Activated naive CD4-positive, alpha-beta T cell treated with anti-CD3 and anti-CD28 coated beads, Interleukin-2, amount 10 ng/mL, durations not matched to agents 7 days and 5 days (primary cell): ENCODE measurements around the gene CMTM7.

Experiments
- CTCF ChIA-PET: fragments of 350-600 bp; sonication (Branson Sonifier 250); formaldehyde crosslinking; loops from one replicate; lab custom pipeline; 2021; ENCODE audit warnings: antibody characterized with exemption; lab: Charles Lee
- DNase-seq: peaks from one replicate; pipeline ENCODE4 v3.0.0-alpha.2; 2020
- H3K27ac Mint-ChIP-seq: one replicate; pipeline ENCODE4 v1.8.0; 2021; ENCODE audit warnings: mild to moderate bottlenecking, moderate library complexity, mixed read lengths
- H3K27me3 Mint-ChIP-seq: one replicate; pipeline ENCODE4 v1.8.0; 2021; ENCODE audit warnings: mild to moderate bottlenecking, mixed read lengths
- H3K36me3 Mint-ChIP-seq: one replicate; pipeline ENCODE4 v1.8.0; 2021; ENCODE audit warnings: mixed read lengths
- H3K4me1 Mint-ChIP-seq: one replicate; pipeline ENCODE4 v1.8.0; 2021; ENCODE audit warnings: mixed read lengths
- H3K4me3 Mint-ChIP-seq: one replicate; pipeline ENCODE4 v1.8.0; 2021; ENCODE audit warnings: mild to moderate bottlenecking, moderate library complexity, mixed read lengths
- H3K9me3 Mint-ChIP-seq: one replicate; pipeline ENCODE4 v1.8.0; 2021; ENCODE audit warnings: mixed read lengths

Gene CMTM7, protein sequence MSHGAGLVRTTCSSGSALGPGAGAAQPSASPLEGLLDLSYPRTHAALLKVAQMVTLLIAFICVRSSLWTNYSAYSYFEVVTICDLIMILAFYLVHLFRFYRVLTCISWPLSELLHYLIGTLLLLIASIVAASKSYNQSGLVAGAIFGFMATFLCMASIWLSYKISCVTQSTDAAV

DNA sequence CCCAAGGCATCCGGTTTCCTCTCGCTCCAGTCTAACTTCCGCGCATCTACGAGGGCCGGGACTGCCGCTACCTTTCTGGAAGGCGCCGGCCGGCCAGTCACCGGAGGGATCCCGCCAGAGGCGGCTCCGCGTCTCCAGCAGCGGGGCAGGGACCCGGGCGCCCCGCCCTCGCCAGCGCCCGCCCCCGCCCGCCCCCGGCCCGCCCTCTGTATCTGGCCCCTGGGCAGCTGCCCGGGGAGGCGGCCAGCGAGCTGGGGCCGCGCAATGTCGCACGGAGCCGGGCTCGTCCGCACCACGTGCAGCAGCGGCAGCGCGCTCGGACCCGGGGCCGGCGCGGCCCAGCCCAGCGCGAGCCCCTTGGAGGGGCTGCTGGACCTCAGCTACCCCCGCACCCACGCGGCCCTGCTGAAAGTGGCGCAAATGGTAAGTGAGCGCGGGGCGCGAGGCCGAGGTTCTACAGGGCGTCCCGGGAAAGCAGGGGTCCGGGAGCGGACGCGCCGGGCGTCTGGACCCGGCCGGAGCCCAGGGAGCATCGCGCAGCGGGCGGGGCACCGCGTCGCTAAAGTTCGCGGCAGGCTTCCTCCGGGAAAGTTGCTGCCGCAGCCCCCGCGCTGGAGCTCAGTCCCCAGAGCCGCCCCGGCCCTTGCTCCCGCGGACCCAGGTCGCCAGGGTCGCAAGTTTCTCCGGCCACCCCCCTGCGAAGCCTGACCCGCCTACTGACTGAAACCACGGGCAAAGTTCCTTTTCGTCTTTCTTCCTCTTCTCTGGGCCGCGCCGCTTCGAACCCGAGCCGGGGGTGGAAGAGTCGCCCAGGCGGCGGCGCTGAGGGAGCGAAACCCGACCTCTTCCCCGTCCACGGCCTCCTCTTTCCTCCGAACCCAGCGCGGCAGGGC is at the start of gene CMTM7:
TSS of gene CMTM7 (plus strand) at position 211 of the 893 bp plus-strand sequence. CDS start at position 265, 54 bp downstream.
- Mint-ChIP-seq H3K36me3 (peaks cover 17% of the 10 kb centered on the region), H3K4me1 (peaks cover 57% of the 10 kb centered on the region), H3K4me3 (peak within 1 kb of the TSS; percentile 86), H3K9me3 (no peaks in the 10 kb centered on the region), H3K27me3 (no peaks in the 10 kb centered on the region), H3K27ac (peak within 1 kb of the TSS; percentile 89)
- CTCF ChIA-PET = interaction anchor here (1.3 to 3.1 kb wide), 4 partner anchors 9 to 96 kb away, joined by 3 to 30 read pairs (median 11); no protein-coding TSS in a partner anchor
- peak; percentile 80 for DNase-seq

DNA sequence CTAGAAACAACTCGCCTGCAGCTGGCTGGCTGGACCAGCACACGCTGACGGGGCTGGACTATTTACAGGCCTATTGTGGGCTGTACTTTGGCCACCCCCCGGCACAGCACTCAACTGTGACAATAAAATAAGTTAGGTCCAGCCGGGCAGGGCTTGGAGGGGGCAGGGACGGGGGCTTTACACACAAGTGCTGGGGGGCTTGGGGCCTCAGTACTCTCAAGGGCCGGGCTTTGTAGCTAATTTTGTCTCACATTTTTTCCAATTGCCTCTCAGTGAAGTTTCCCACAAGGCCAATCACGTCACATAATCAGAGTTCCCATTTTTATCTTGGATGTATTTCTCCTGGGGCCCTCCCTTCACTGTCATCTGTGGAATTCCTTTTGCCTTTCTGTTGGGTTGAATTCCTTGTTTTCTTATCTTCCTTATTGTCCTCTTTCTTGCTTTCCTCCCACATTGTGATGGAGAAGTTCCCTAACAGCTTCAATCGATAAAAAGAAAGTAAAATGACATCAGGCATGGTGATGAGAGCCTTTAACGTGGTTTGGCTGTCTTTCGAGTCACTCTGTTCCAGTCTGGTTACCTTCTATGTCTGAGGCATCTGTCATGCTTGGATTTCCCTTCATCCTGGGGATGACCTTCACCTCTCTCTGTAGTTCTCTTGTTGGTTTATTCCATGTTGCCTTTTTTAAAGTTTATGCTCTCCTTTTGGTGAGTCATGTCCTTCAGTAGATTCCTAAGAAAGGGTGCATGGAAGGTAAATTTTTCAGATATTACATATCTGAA is 44.1 kb upstream of the CMTM7 start:
- CTCF ChIA-PET = interaction anchor here (1.2 to 6.3 kb wide), 4 partner anchors 12 to 171 kb away, joined by 4 to 44 read pairs (median 10); no protein-coding TSS in a partner anchor
- Mint-ChIP-seq H3K4me3 (no peak overlapping the region), H3K9me3 (no peaks in the 10 kb centered on the region)

DNA sequence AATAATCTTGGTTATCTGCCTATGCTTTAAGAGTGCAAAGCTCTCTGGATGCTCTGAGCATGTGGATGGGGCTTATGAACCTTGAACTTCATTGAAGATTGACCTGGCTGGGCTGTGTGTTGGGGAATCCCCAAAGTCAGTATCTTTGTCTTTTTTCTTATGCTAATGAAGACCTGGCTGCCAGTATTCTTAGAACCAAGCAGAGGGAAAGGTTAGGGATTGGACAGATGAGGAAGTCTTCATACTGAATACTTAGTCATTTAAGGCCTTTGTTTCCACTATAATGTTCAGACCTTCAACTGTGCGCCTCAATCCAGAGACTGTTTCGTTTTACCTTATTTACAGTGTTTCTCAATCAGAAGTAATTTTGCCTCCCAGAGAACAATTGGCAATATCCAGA is 42.5 kb upstream of the CMTM7 start:
- H3K27me3 Mint-ChIP-seq = no peaks in the 10 kb centered on the region
- peaks cover 11% of the 10 kb centered on the region for H3K4me1 Mint-ChIP-seq
- H3K9me3 Mint-ChIP-seq = no peaks in the 10 kb centered on the region
- H3K27ac Mint-ChIP-seq = no peak overlapping the region
- CTCF ChIA-PET = interaction anchor here (1.0 kb wide), 1 partner anchor 25 kb away, joined by 3 read pairs; no protein-coding TSS in a partner anchor
- no peak overlapping the region for H3K4me3 Mint-ChIP-seq
- no peak for DNase-seq
- no peaks in the 10 kb centered on the region for H3K36me3 Mint-ChIP-seq

More for the DNA sequence above, 44.1 kb upstream of the CMTM7 start:
- peaks cover 11% of the 10 kb centered on the region for H3K4me1 Mint-ChIP-seq
- H3K36me3 Mint-ChIP-seq = no peaks in the 10 kb centered on the region
- no peak overlapping the region for H3K27ac Mint-ChIP-seq
- no peaks in the 10 kb centered on the region for H3K27me3 Mint-ChIP-seq
- DNase-seq = no peak

DNA sequence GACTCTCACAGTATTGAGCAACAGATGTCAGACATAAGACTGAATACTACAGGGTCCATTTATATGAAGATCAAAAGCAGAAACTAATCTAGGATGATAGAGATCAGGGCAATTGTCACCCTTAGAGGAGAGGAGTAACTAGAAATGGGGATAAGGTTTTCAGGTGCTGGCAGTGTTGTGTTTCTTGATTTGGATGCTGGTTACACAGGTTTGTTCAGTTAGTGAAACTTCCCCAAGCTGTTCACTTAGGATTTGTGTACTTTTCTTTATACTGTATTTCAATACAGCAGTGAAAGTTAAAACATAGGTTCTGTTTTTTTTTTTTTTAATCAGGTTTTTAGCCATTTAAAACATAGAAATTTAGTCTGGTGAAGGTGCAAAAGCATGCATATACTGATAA is 39.1 kb upstream of the CMTM7 start:
- Mint-ChIP-seq H3K27ac (no peak overlapping the region), H3K27me3 (no peaks in the 10 kb centered on the region), H3K4me3 (no peak overlapping the region), H3K36me3 (no peaks in the 10 kb centered on the region), H3K4me1 (peaks cover 11% of the 10 kb centered on the region), H3K9me3 (no peaks in the 10 kb centered on the region)
- CTCF ChIA-PET = interaction anchor here (0.6 to 0.9 kb wide), 2 partner anchors 19 to 243 kb away, joined by 3 read pairs; no protein-coding TSS in a partner anchor
- no peak for DNase-seq

DNA sequence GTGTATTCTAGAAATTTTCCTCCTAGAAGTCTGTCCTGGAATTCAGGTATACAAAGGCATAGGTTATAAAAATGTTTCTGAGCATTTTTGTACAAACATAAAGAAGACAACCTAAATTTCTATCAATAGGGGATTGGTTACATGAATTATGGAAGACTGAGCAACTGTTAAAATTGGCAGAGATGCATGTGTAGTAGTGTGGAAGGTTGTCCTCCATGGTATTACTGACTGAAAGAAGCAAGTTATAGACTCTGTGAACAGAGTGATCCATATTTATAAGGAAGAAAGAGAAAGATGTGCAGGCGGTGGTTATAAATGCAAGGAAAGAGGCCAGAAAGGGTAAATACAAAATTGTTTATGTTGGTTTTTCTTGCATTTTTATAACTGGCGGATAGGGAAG is 38.3 kb upstream of the CMTM7 start:
- Mint-ChIP-seq H3K36me3 (no peaks in the 10 kb centered on the region), H3K4me1 (peaks cover 8% of the 10 kb centered on the region), H3K27ac (no peak overlapping the region), H3K27me3 (no peaks in the 10 kb centered on the region), H3K9me3 (no peaks in the 10 kb centered on the region), H3K4me3 (no peak overlapping the region)
- no peak for DNase-seq
- CTCF ChIA-PET = interaction anchor here (0.9 kb wide), 1 partner anchor 242 kb away, joined by 3 read pairs; no protein-coding TSS in a partner anchor

DNA sequence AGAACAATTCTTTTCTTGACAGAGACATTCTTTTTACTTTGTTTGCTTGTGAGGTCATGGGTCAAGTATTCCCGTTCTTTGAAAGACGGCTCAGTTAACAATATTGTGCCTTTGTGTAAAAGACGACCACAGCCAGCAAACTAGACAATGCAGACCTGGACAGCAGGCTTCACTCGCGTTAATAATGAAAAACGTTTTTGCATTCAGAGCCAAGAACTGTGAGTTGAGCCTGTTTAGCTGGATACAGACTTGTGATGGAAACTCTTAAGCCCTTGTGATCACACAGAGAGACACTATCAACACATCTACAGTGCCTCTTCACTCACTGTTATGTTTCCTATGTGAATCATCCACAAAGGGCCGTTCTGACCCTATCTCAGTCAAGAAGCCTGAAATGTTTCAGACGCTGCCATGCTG is 37.3 kb upstream of the CMTM7 start:
- no peaks in the 10 kb centered on the region for H3K9me3 Mint-ChIP-seq
- H3K4me1 Mint-ChIP-seq = peaks cover 1% of the 10 kb centered on the region
- no peaks in the 10 kb centered on the region for H3K36me3 Mint-ChIP-seq
- H3K27ac Mint-ChIP-seq = no peak overlapping the region
- H3K4me3 Mint-ChIP-seq = no peak overlapping the region
- no peak for DNase-seq
- H3K27me3 Mint-ChIP-seq = no peaks in the 10 kb centered on the region
- CTCF ChIA-PET = no interaction called here

DNA sequence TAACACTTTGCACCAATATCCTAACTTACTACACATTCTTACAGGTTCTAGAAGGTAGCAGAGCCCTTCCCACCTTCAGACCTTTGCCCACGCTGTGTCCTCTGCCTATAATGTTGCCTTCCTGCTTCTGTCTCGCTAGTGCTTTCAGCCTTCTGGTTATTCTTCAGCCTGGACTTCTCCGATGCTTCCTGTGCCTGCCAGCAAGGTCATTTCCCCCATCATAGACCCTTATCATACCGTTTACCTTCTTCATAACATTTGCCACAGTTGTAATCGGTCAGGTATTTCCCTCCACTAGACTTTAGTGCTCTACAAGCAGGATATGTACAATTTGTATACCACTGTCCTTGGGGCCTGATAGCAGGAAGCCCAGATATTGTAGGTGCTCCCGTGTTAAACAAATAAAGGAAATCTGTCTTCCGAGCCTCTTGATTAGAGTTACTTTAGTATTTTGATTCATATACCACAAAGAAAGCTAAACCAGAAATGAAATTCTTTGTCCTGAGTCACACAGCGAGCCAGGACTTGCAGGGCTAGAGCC is 35.8 kb upstream of the CMTM7 start:
- Mint-ChIP-seq H3K9me3 (no peaks in the 10 kb centered on the region), H3K27me3 (no peaks in the 10 kb centered on the region), H3K36me3 (no peaks in the 10 kb centered on the region), H3K27ac (no peak overlapping the region), H3K4me1 (no peaks in the 10 kb centered on the region), H3K4me3 (no peak overlapping the region)
- CTCF ChIA-PET = no interaction called here
- no peak for DNase-seq

DNA sequence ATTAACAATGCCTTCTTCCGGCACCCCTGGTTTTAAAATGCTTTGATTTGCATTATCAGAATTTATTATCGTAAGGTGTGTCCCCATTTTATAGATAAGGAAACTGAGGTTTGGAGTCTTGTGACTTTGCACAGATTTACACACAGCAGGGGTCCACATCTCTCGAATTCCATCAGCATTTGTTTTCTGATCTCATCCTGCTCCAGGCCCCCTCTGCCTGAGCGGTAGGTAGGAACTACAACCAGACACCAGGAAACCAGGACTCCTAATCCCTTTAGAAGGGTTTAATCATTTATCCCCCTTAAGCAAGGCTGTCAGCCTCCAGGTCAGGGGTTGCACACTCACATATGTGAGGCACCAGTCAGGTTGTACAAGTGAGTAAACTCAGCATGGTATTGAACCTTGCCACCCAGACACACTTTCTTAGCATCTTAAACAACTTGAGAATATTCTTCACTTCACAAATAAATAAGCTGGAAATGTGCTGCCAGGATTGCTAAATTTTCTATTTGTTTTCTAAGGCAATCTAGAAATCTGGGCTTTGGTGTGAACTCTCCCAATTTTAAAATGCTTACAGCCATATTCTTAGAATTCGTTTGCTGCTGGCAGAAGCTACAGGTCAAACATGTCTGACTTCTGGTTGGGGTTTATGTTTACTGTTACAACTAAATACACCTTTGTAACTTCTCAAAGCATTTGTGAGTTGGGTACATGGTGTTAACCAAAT is 31.7 kb upstream of the CMTM7 start:
- CTCF ChIA-PET = no interaction called here
- no peaks in the 10 kb centered on the region for H3K4me1 Mint-ChIP-seq
- no peaks in the 10 kb centered on the region for H3K36me3 Mint-ChIP-seq
- H3K9me3 Mint-ChIP-seq = no peaks in the 10 kb centered on the region
- no peak overlapping the region for H3K27ac Mint-ChIP-seq
- DNase-seq = no peak
- H3K27me3 Mint-ChIP-seq = no peaks in the 10 kb centered on the region
- no peak overlapping the region for H3K4me3 Mint-ChIP-seq

DNA sequence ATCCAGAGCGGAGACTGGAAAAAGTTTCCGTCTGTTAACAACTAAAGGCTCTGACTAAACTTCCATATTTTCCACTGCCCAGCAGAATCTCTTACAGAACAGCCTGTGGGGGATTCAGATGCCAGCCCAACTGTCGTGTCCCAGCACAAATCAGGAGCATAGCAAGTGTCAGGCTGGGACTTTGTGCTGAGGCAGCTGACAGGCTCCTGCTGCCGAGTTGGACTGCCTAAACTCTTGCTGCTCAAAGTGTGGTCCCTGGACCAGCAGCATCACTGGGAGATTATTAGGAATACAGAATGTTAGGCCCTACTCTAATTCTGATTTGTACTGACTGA is 31.2 kb upstream of the CMTM7 start:
- Mint-ChIP-seq H3K36me3 (no peaks in the 10 kb centered on the region), H3K4me3 (no peak overlapping the region), H3K27ac (no peak overlapping the region), H3K27me3 (no peaks in the 10 kb centered on the region), H3K4me1 (no peaks in the 10 kb centered on the region), H3K9me3 (no peaks in the 10 kb centered on the region)
- DNase-seq = no peak
- CTCF ChIA-PET = no interaction called here

DNA sequence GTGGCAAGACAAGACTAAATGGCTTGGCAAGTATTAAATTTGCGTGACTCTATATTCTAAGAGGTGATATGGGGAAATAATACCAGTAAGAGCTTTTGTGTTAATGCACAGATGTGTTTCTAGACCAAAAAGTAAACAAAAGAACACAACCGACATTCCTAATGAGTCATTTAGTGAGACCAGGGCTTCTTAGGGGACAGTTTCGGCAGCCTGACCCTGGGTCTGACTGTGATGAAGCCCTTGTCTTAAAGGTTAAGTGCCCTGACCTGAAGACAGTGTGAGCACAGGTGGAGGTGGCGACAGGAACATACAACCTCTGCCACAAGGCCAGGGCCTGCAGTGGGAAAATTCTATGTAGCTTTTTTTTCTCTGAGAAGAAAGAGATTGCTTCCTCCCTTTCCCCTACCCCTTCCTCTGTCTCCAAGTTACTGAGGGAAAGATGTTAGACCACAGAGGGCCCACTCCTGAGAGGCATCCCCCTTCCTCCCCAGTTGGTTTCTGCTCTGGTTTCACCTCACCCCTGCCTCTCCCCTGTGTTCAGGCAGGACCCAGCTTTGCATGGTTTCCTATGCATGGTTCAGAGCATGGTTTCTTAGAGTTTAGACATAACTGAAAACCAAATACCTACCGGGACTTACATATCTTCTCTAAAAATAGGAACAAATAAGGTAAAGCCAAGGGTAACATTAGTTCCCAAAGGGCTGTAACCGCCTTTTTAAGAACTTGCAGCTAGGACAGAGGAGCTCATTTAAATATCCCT is 24.8 kb upstream of the CMTM7 start:
- Mint-ChIP-seq H3K27me3 (no peaks in the 10 kb centered on the region), H3K9me3 (no peaks in the 10 kb centered on the region), H3K27ac (no peak overlapping the region), H3K4me3 (no peak overlapping the region), H3K36me3 (no peaks in the 10 kb centered on the region), H3K4me1 (peaks cover 23% of the 10 kb centered on the region)
- no peak for DNase-seq
- CTCF ChIA-PET = interaction anchor here (1.3 to 3.2 kb wide), 2 partner anchors 9 to 190 kb away, joined by 3 to 19 read pairs; no protein-coding TSS in a partner anchor

DNA sequence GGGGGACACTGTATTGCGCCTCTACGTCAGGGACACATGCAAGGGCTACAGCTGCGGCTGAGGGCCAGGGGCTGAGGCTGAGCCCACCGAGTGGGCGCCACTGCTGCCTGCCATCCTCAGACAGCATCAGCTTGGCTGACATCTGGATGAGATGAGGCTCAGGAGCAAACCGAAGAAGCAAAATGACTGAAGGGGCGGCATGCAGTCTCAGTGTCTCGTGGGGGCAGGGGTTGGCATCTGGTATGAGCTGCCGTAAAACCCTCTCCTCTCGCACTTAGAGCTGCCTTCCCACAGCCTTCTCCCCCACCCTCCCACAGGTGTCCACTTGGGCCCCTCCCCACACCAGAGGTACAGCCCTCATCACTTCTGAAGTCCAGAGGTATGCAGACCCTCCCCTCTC is 24.2 kb upstream of the CMTM7 start:
- Mint-ChIP-seq H3K4me3 (no peak overlapping the region), H3K4me1 (peaks cover 29% of the 10 kb centered on the region), H3K27ac (no peak overlapping the region), H3K36me3 (no peaks in the 10 kb centered on the region), H3K27me3 (no peaks in the 10 kb centered on the region), H3K9me3 (no peaks in the 10 kb centered on the region)
- CTCF ChIA-PET = interaction anchor here (1.3 to 3.2 kb wide), 2 partner anchors 8 to 191 kb away, joined by 3 to 19 read pairs; no protein-coding TSS in a partner anchor
- DNase-seq = no peak

DNA sequence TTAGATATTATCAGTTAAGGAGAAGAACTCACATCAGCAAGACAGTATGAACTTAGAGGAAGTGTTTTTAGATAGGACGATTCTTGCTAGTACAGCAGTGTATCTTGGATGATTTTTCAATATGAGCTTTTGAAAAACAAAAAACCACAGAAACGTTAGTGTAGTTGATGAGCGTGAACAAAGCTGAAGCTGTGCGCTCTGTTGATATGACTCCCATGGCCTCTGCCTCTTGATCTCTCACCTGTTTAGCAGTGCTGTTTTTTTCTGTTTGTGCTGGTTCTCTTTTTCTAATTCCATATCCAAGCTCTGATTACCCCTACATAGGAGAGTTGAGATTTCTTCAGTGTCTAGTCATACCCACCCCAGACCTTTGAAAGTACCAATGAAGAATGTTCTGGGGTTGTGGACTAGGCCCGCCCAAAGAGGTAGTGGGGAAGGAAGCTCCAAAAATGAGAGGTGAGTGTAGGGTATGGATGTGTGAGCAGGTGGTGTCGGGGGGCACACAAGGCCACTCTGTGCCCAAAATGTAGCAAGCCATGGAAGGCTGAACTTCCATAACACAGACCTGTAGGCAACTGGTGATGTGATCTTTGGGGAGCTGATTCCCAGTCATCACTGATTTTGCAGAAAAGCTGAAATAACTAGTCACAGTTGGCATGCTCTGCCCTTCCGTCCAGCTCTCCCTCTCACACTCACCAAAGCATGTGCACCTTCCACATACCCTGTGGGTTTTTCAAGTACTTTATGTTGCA is 20.0 kb upstream of the CMTM7 start:
- Mint-ChIP-seq H3K27me3 (no peaks in the 10 kb centered on the region), H3K4me1 (peaks cover 43% of the 10 kb centered on the region), H3K4me3 (no peak overlapping the region), H3K9me3 (no peaks in the 10 kb centered on the region), H3K27ac (peak overlapping the region; percentile 91), H3K36me3 (no peaks in the 10 kb centered on the region)
- CTCF ChIA-PET = interaction anchor here (0.8 to 6.9 kb wide), 15 partner anchors 11 to 194 kb away, joined by 3 to 123 read pairs (median 4); no protein-coding TSS in a partner anchor
- peak; percentile 36 for DNase-seq
